Keratinocyte (primary cell): Measurements from ENCODE around the gene OR5H1. TPM values are rescaled to one million over a fixed set of nuclear protein-coding genes. Genes with fewer than 3 reads are reported as not detected.

Experiments
- DNase-seq: peaks from one replicate; pipeline ENCODE4 v3.0.0-alpha.2; 2011; ENCODE audit warnings: low read depth, missing footprints, low spot score
- FAIRE-seq: peaks from 2 replicates; lab custom pipeline; 2011; peaks lifted over from hg19 to GRCh38; lab: Jason Lieb, UNC
- H2AFZ ChIP-seq: 2 replicates; pipeline ENCODE4 v1.6.0; 2012; ENCODE audit warnings: low read length, control low read depth, inconsistent platforms; ENCODE audit not compliant: control insufficient read depth
- H3K27ac ChIP-seq: 2 replicates; pipeline ENCODE4 v1.5.1; 2011; ENCODE audit warnings: low read length; ENCODE audit not compliant: control insufficient read depth, insufficient read depth
- H3K27me3 ChIP-seq: 3 replicates; pipeline ENCODE4 v1.6.0; 2011; ENCODE audit warnings: low read length; ENCODE audit not compliant: control insufficient read depth, insufficient read depth; ENCODE audit errors: extremely low read depth
- H3K36me3 ChIP-seq, 2 experiments: 2 replicates in 1 of 2; 3 replicates in 1 of 2; pipeline ENCODE4 v1.5.1; 2011; ENCODE audit warnings: low read length in 2 of 2, mild to moderate bottlenecking in 1 of 2; ENCODE audit not compliant: control insufficient read depth in 2 of 2, insufficient read depth in 2 of 2; ENCODE audit errors: extremely low read depth in 1 of 2
- H3K4me1 ChIP-seq: 3 replicates; pipeline ENCODE4 v1.5.1; 2011; ENCODE audit warnings: low read length; ENCODE audit not compliant: control insufficient read depth, insufficient read depth; ENCODE audit errors: extremely low read depth
- H3K4me2 ChIP-seq: 3 replicates; pipeline ENCODE4 v1.6.0; 2011; ENCODE audit warnings: low read depth, low read length; ENCODE audit not compliant: control insufficient read depth, insufficient read depth; ENCODE audit errors: extremely low read depth
- H3K4me3 ChIP-seq, 3 experiments: fragments of 200-600 bp in 1 of 3; sonication (generic) in 1 of 3; 2 replicates in 2 of 3; 3 replicates in 1 of 3; pipeline ENCODE4 v1.5.1; 2011 to 2016; ENCODE audit warnings: low read length in 3 of 3, mild to moderate bottlenecking in 3 of 3, control low read depth in 2 of 3, inconsistent platforms in 1 of 3, low read depth in 1 of 3, mixed read lengths in 1 of 3, mixed run types in 1 of 3, moderate library complexity in 1 of 3; ENCODE audit not compliant: control insufficient read depth in 2 of 3, insufficient read depth in 2 of 3; ENCODE audit errors: extremely low read depth in 1 of 3
- H3K79me2 ChIP-seq: 2 replicates; pipeline ENCODE4 v1.6.0; 2012; ENCODE audit warnings: low read length; ENCODE audit not compliant: control insufficient read depth, insufficient read depth
- H3K9ac ChIP-seq: 3 replicates; pipeline ENCODE4 v1.6.0; 2011; ENCODE audit warnings: low read length; ENCODE audit not compliant: control insufficient read depth, insufficient read depth; ENCODE audit errors: extremely low read depth
- H3K9me1 ChIP-seq: 3 replicates; pipeline ENCODE4 v1.6.0; 2011; ENCODE audit warnings: low read length; ENCODE audit not compliant: control insufficient read depth, insufficient read depth; ENCODE audit errors: extremely low read depth
- H3K9me3 ChIP-seq: 2 replicates; pipeline ENCODE4 v1.5.1; 2012; ENCODE audit warnings: low read depth, low read length; ENCODE audit not compliant: control insufficient read depth
- H4K20me1 ChIP-seq: 3 replicates; pipeline ENCODE4 v1.6.0; 2011; ENCODE audit warnings: low read length; ENCODE audit not compliant: control insufficient read depth, insufficient read depth; ENCODE audit errors: extremely low read depth
- EZH2 ChIP-seq: IDR thresholded peaks from one replicate; pipeline ENCODE4 v1.6.1; 2012; ENCODE audit warnings: inconsistent platforms, mild to moderate bottlenecking, low read length, moderate library complexity
- dilution Hi-C: fragments of 300-500 bp; cut with MboI; formaldehyde crosslinking; loops from one replicate; pipeline ENCODE4 v1.7.0; 2020; ENCODE audit warnings: low sequenced_read_pairs; ENCODE audit not compliant: extremely low pct_ligation_motif_present
- polyA plus RNA-seq, 5 experiments: library from polyadenylated mRNA; depleted of rRNA in 3 of 5; stranded (reverse) in 3 of 5; stranded (forward) in 1 of 5; unstranded in 1 of 5; fragments of >200 nt; gene quantifications; 1 replicate in 1 of 5; 2 replicates in 3 of 5; 3 replicates in 1 of 5; pipeline versions ENCODE4 v1.2.1 to v1.2.3, GENCODE V29; 2011 to 2012; ENCODE audit warnings: missing spikeins in 2 of 5, low read depth in 1 of 5, low replicate concordance in 1 of 5
- TF ChIP-seq, protein P1 (sequence below), 3 experiments: IDR thresholded peaks in 1 of 3; conservative IDR thresholded peaks in 1 of 3; optimal IDR thresholded peaks in 1 of 3; 2 replicates in 2 of 3; 3 replicates in 1 of 3; pipeline versions ENCODE3 to v1.5.1; 2011; ENCODE audit warnings: low read length in 3 of 3, mild to moderate bottlenecking in 3 of 3, moderate library complexity in 2 of 3, control low read depth in 1 of 3, inconsistent platforms in 1 of 3; ENCODE audit not compliant: insufficient read depth in 2 of 3; ENCODE audit errors: extremely low read depth in 1 of 3

The OR5H1 gene
- polyA plus RNA-seq, 1 donor (not counting 4 experiments of a cell fraction or from before 2014, with no cell fraction given) = not detected

DNA sequence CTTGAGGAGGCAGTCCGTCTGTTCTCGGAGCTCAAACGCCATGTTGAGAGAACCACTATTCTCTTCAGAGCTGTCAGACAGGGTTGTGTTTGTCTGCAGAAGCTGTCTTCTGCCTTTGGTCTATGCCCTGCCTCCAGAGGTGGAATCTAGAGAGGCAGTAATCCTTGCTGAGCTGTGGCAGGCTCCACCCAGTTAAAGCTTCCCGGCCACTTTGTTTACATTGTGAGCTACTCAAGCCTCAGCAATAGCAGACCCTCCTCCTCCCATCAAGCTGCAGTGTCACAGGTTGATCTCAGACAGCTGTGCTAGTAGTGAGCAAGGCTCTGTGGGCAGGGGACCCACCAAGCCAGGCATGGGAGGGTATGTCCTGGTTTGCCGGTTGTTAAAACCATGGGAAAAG is 34.6 kb upstream of the OR5H1 start:
- Histone ChIP-seq H3K27me3 (no peaks in the 10 kb centered on the region), H3K36me3 (no peaks in the 10 kb centered on the region), H3K79me2 (no peaks in the 10 kb centered on the region), H3K9me1 (no peaks in the 10 kb centered on the region), H3K9me3 (no peaks in the 10 kb centered on the region), H3K4me2 (no peak overlapping the region), H3K27ac (no peak overlapping the region), H4K20me1 (no peaks in the 10 kb centered on the region), H3K4me1 (no peaks in the 10 kb centered on the region), H3K4me3 (no peak overlapping the region), H2AFZ (no peak overlapping the region), H3K9ac (no peak overlapping the region)
- dilution Hi-C loops = no loop called here
- FAIRE-seq (no peak), DNase-seq (no peak)
- TF ChIP-seq, protein P1, sequence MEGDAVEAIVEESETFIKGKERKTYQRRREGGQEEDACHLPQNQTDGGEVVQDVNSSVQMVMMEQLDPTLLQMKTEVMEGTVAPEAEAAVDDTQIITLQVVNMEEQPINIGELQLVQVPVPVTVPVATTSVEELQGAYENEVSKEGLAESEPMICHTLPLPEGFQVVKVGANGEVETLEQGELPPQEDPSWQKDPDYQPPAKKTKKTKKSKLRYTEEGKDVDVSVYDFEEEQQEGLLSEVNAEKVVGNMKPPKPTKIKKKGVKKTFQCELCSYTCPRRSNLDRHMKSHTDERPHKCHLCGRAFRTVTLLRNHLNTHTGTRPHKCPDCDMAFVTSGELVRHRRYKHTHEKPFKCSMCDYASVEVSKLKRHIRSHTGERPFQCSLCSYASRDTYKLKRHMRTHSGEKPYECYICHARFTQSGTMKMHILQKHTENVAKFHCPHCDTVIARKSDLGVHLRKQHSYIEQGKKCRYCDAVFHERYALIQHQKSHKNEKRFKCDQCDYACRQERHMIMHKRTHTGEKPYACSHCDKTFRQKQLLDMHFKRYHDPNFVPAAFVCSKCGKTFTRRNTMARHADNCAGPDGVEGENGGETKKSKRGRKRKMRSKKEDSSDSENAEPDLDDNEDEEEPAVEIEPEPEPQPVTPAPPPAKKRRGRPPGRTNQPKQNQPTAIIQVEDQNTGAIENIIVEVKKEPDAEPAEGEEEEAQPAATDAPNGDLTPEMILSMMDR (optimal IDR thresholded peaks at IDR 0.05 in 1 of 3, IDR thresholded peaks at IDR 0.05 in 1 of 3, conservative IDR thresholded peaks at IDR 0.05 in 1 of 3; ENCODE audit: extremely low read depth in 1 of 3, insufficient read depth in 2 of 3, low read length in 3 of 3) = no peak
- TF ChIP-seq EZH2 = no peak

DNA sequence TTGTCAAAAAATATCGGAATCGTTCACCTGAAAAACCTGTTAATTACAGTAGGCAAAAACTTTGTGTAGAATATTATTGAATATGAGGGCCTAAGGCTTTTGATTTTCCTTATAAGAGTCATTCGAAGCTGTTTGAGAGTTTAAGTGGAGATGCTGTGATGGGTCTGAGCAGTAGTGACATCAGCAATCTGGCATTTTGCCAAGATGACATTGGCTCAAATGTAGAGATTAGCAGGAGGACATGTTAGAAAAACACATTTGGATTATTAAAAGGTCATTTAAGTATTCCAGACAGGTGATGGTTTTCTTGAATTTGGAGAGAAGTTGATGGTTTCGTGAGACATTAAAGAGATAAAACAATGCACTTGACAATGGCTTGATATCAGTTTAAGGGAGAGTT is 30.7 kb upstream of the OR5H1 start:
- H3K27ac ChIP-seq = no peak overlapping the region
- H3K4me3 ChIP-seq = no peak overlapping the region
- no peak overlapping the region for H3K4me2 ChIP-seq
- no peak for DNase-seq
- H3K27me3 ChIP-seq = no peaks in the 10 kb centered on the region
- no peaks in the 10 kb centered on the region for H3K9me3 ChIP-seq
- no peaks in the 10 kb centered on the region for H3K79me2 ChIP-seq
- no peaks in the 10 kb centered on the region for H3K4me1 ChIP-seq
- no peak for FAIRE-seq
- dilution Hi-C loops = no loop called here
- H3K36me3 ChIP-seq = no peaks in the 10 kb centered on the region
- no peak overlapping the region for H3K9ac ChIP-seq
- H4K20me1 ChIP-seq = no peaks in the 10 kb centered on the region
- no peaks in the 10 kb centered on the region for H3K9me1 ChIP-seq
- no peak for TF ChIP-seq EZH2
- TF ChIP-seq, protein P1 (optimal IDR thresholded peaks at IDR 0.05 in 1 of 3, IDR thresholded peaks at IDR 0.05 in 1 of 3, conservative IDR thresholded peaks at IDR 0.05 in 1 of 3; ENCODE audit: extremely low read depth in 1 of 3, insufficient read depth in 2 of 3, low read length in 3 of 3) = no peak
- no peak overlapping the region for H2AFZ ChIP-seq
